SK-N-SH (cell line): ENCODE results near the gene AGBL4. TPM values are rescaled to one million over a fixed set of nuclear protein-coding genes. Genes with fewer than 3 reads are reported as not detected.

ENCODE experiments used
- CTCF ChIA-PET: fragments of 300-600, 350-600 bp; formaldehyde crosslinking; extraction: SDS; loops from one replicate; lab custom pipeline; 2021; lab: Yijun Ruan, JAX
- POLR2A ChIA-PET: fragments of 350-600 bp; sonication (Branson Sonifier 250); formaldehyde crosslinking; extraction: SDS; loops from one replicate; lab custom pipeline; 2020; ENCODE audit warnings: antibody characterized with exemption, inconsistent platforms; lab: Yijun Ruan, JAX
- DNase-seq: peaks from one replicate; pipeline ENCODE4 v3.0.0; 2012
- H2AFZ ChIP-seq: fragments of 200-600 bp; sonication (generic); 2 replicates; pipeline ENCODE4 v1.8.1; 2016; ENCODE audit warnings: antibody characterized with exemption, mild to moderate bottlenecking, low read depth
- H3F3A ChIP-seq: fragments of 200-600 bp; sonication (generic); replicated peaks from 2 replicates; pipeline ENCODE3; 2016; ENCODE audit warnings: antibody characterized with exemption, mild to moderate bottlenecking; ENCODE audit not compliant: insufficient read depth
- H3K27ac ChIP-seq, 2 experiments: fragments of 200-500 bp in 1 of 2; fragments of 200-600 bp in 1 of 2; sonication (Bioruptor generic) in 1 of 2; sonication (generic), shearing (Covaris generic) in 1 of 2; 2 replicates each; pipeline versions ENCODE4 v1.5.1 to v1.6.1; 2014 to 2016; ENCODE audit warnings: low read depth in 2 of 2, inconsistent platforms in 1 of 2, low read length in 1 of 2, mild to moderate bottlenecking in 1 of 2, mixed read lengths in 1 of 2
- H3K27me3 ChIP-seq: fragments of 200-600 bp; sonication (generic), shearing (Covaris generic); 2 replicates; pipeline ENCODE4 v1.6.1; 2016; ENCODE audit warnings: mixed run types; ENCODE audit not compliant: insufficient read depth
- H3K36me3 ChIP-seq, 2 experiments: fragments of 200-500 bp in 1 of 2; fragments of 200-600 bp in 1 of 2; sonication (Bioruptor generic) in 1 of 2; sonication (generic) in 1 of 2; replicated peaks in 1 of 2; 2 replicates each; pipeline versions ENCODE3 to v1.5.1; 2014 to 2016; ENCODE audit warnings: low read length in 1 of 2, mild to moderate bottlenecking in 1 of 2; ENCODE audit not compliant: insufficient read depth in 2 of 2, control insufficient read depth in 1 of 2
- H3K4me1 ChIP-seq, 2 experiments: fragments of 200-500 bp in 1 of 2; fragments of 200-600 bp in 1 of 2; sonication (Bioruptor generic) in 1 of 2; sonication (generic), shearing (Covaris generic) in 1 of 2; 2 replicates each; pipeline versions ENCODE4 v1.5.1 to v1.6.1; 2014 to 2016; ENCODE audit warnings: low read depth in 1 of 2, low read length in 1 of 2, mixed run types in 1 of 2; ENCODE audit not compliant: insufficient read depth in 2 of 2, control insufficient read depth in 1 of 2
- H3K4me2 ChIP-seq: fragments of 200-600 bp; sonication (generic), shearing (Covaris generic); 2 replicates; pipeline ENCODE4 v1.6.1; 2017; ENCODE audit warnings: mixed run types
- H3K4me3 ChIP-seq, 2 experiments: fragments of 200-500 bp in 1 of 2; fragments of 200-600 bp in 1 of 2; sonication (Bioruptor generic) in 1 of 2; sonication (generic), shearing (Covaris generic) in 1 of 2; 2 replicates each; pipeline versions ENCODE4 v1.5.1 to v1.8.1; 2014 to 2016; ENCODE audit warnings: low read depth in 2 of 2, inconsistent platforms in 1 of 2, low read length in 1 of 2, mild to moderate bottlenecking in 1 of 2, mixed read lengths in 1 of 2, moderate library complexity in 1 of 2
- H3K79me2 ChIP-seq: fragments of 200-600 bp; sonication (generic); 2 replicates; pipeline ENCODE4 v1.8.1; 2017; ENCODE audit warnings: mild to moderate bottlenecking; ENCODE audit not compliant: insufficient read depth
- H3K9ac ChIP-seq: fragments of 200-600 bp; sonication (generic); 2 replicates; pipeline ENCODE4 v1.6.1; 2017; ENCODE audit warnings: mixed run types
- H3K9me2 ChIP-seq: fragments of 200-600 bp; sonication (generic); 2 replicates; pipeline ENCODE4 v1.6.1; 2017; ENCODE audit warnings: mixed run types
- H3K9me3 ChIP-seq: fragments of 200-600 bp; sonication (generic); 2 replicates; pipeline ENCODE4 v1.6.1; 2017; ENCODE audit warnings: mixed run types, mild to moderate bottlenecking, moderate library complexity
- H4K20me1 ChIP-seq: fragments of 200-600 bp; sonication (generic); 2 replicates; pipeline ENCODE4 v1.6.1; 2017; ENCODE audit warnings: mild to moderate bottlenecking, mixed run types; ENCODE audit not compliant: insufficient read depth
- CHD2 ChIP-seq: fragments of 150-350 bp; IDR thresholded peaks from 2 replicates; pipeline ENCODE4 v1.6.1; 2018; ENCODE audit warnings: low read length; ENCODE audit not compliant: partially characterized antibody
- CTCF ChIP-seq: fragments of 200-600 bp; sonication (generic); IDR thresholded peaks from 2 replicates; pipeline ENCODE4 v1.6.1; 2017; ENCODE audit warnings: antibody characterized with exemption, mild to moderate bottlenecking, moderate library complexity
- FOSL2 ChIP-seq: IDR thresholded peaks from 2 replicates; pipeline ENCODE4 v1.4.0; 2012; ENCODE audit warnings: low read depth, mild to moderate bottlenecking, moderate library complexity, borderline replicate concordance
- FOXM1 ChIP-seq: IDR thresholded peaks from 2 replicates; pipeline ENCODE4 v1.4.0; 2012; ENCODE audit warnings: low read depth, mild to moderate bottlenecking
- JUND ChIP-seq: IDR thresholded peaks from 2 replicates; pipeline ENCODE4 v1.4.0; 2012
- MEF2A ChIP-seq: IDR thresholded peaks from 2 replicates; pipeline ENCODE4 v1.4.0; 2012; ENCODE audit warnings: low read depth, borderline replicate concordance
- NFIC ChIP-seq: IDR thresholded peaks from 2 replicates; pipeline ENCODE4 v1.4.0; 2012; ENCODE audit warnings: borderline replicate concordance
- NRF1 ChIP-seq: IDR thresholded peaks from 2 replicates; pipeline ENCODE4 v1.6.1; 2012; ENCODE audit warnings: low read depth, mild to moderate bottlenecking, low read length
- POLR2AphosphoS5 ChIP-seq: IDR thresholded peaks from 2 replicates; pipeline ENCODE4 v1.6.1; 2012; ENCODE audit warnings: low read depth, low read length
- RCOR1 ChIP-seq: fragments of 150-350 bp; IDR thresholded peaks from 2 replicates; pipeline ENCODE4 v1.6.1; 2017; ENCODE audit warnings: antibody characterized with exemption, low read length
- RXRA ChIP-seq: IDR thresholded peaks from 2 replicates; pipeline ENCODE4 v1.4.0; 2012; ENCODE audit warnings: low read depth, mild to moderate bottlenecking, borderline replicate concordance
- SMC3 ChIP-seq: IDR thresholded peaks from 2 replicates; pipeline ENCODE4 v1.6.1; 2012; ENCODE audit warnings: low read depth, low read length, improper control_type of control experiment
- TAF1 ChIP-seq: IDR thresholded peaks from 2 replicates; pipeline ENCODE4 v1.6.1; 2012; ENCODE audit warnings: low read depth, mild to moderate bottlenecking, low read length, moderate library complexity, borderline replicate concordance
- TCF12 ChIP-seq: IDR thresholded peaks from 2 replicates; pipeline ENCODE4 v1.4.0; 2012
- USF1 ChIP-seq: IDR thresholded peaks from 2 replicates; pipeline ENCODE4 v1.4.0; 2012; ENCODE audit warnings: low read depth, borderline replicate concordance
- ZBTB33 ChIP-seq: IDR thresholded peaks from 2 replicates; pipeline ENCODE4 v1.4.0; 2012; ENCODE audit warnings: low read depth, borderline replicate concordance
- WGBS: methylation state at CpG from one replicate; pipeline ENCODE4 v1.1.6; 2017; ENCODE audit warnings: low lambda C conversion rate; 5-methylcytosine and 5-hydroxymethylcytosine counted together
- polyA plus RNA-seq, 3 experiments: library from polyadenylated mRNA; depleted of rRNA; stranded (reverse); fragments of >200 nt; gene quantifications; 2 replicates each; pipeline ENCODE4 v1.2.3, GENCODE V29; 2012

Gene AGBL4
- polyA plus RNA-seq, 1 of the 3 experiments (the other 2 are of a cell fraction) = 0.07 TPM

- no peak overlapping the region for H2AFZ ChIP-seq
- no peaks in the 10 kb centered on the region for H3K9me3 ChIP-seq
- H3K4me2 ChIP-seq = no peak overlapping the region
- H4K20me1 ChIP-seq = no peaks in the 10 kb centered on the region
- H3K9me2 ChIP-seq = no peaks in the 10 kb centered on the region
- no peaks in the 10 kb centered on the region for H3K79me2 ChIP-seq
- H3K27ac ChIP-seq = no peak overlapping the region
- H3K4me1 ChIP-seq = no peaks in the 10 kb centered on the region
- H3K9ac ChIP-seq = no peak overlapping the region
- no peaks in the 10 kb centered on the region for H3F3A ChIP-seq
- H3K27me3 ChIP-seq = no peaks in the 10 kb centered on the region
- H3K36me3 ChIP-seq = no peaks in the 10 kb centered on the region
- H3K4me3 ChIP-seq = no peak overlapping the region
- no peak for DNase-seq
- TF ChIP-seq SMC3 (no peak), ZBTB33 (no peak), TCF12 (no peak), USF1 (no peak), RCOR1 (no peak), CHD2 (no peak), FOXM1 (no peak), NRF1 (no peak), CTCF (no peak)
- ChIA-PET CTCF (interaction anchor here (0.6 kb wide), 2 partner anchors 12 to 679 kb away, joined by 3 read pairs; no protein-coding TSS in a partner anchor), POLR2A (no interaction called here)
- 73% methylated on average over 1 of the region's 1 CpG for WGBS
Observed at GRCh38 chr1:49416758-49417157, 607.0 kb downstream of the AGBL4 start.

GRCh38 chr1:49408346-49408745, 615.4 kb downstream of the AGBL4 start:
- Histone ChIP-seq H3K27ac (no peak overlapping the region), H3K27me3 (no peaks in the 10 kb centered on the region), H3K9me3 (no peaks in the 10 kb centered on the region), H3K9ac (no peak overlapping the region), H3K4me2 (no peak overlapping the region), H3K4me1 (no peaks in the 10 kb centered on the region), H3K79me2 (no peaks in the 10 kb centered on the region), H3K9me2 (no peaks in the 10 kb centered on the region), H4K20me1 (no peaks in the 10 kb centered on the region), H2AFZ (no peak overlapping the region), H3K36me3 (no peaks in the 10 kb centered on the region), H3K4me3 (no peak overlapping the region), H3F3A (no peaks in the 10 kb centered on the region)
- 71% methylated on average over 2 of the region's 2 CpGs for WGBS
- POLR2A ChIA-PET = no interaction called here
- CTCF ChIA-PET = no interaction called here
- TF ChIP-seq POLR2AphosphoS5 (no peak), TAF1 (no peak), MEF2A (no peak), TCF12 (no peak), NFIC (no peak), FOSL2 (no peak), RXRA (no peak), JUND (no peak), USF1 (no peak), CHD2 (no peak)
- no peak for DNase-seq
